GM12801 (cell line): Measurements from ENCODE around the gene KIF26B.

ENCODE experiments used
- CTCF ChIP-seq: IDR thresholded peaks from one replicate; pipeline ENCODE4 v1.5.1; 2011; ENCODE audit warnings: control low read depth; ENCODE audit not compliant: insufficient read length; ENCODE audit errors: extremely low read depth

The KIF26B gene

GRCh38 chr1:245663841-245664240 is 509.1 kb downstream of the KIF26B start:
- no peak for TF ChIP-seq CTCF

GRCh38 chr1:245666412-245666811 is 511.6 kb downstream of the KIF26B start:
- no peak for TF ChIP-seq CTCF

- no peak for TF ChIP-seq CTCF
Measured at GRCh38 chr1:245671349-245671748, 516.6 kb downstream of the KIF26B start.

- no peak for TF ChIP-seq CTCF
Measured at GRCh38 chr1:245671966-245672767, 517.4 kb downstream of the KIF26B start.

GRCh38 chr1:245673881-245674414 is 519.2 kb downstream of the KIF26B start:
- no peak for TF ChIP-seq CTCF

GRCh38 chr1:245677461-245678240 is 522.9 kb downstream of the KIF26B start:
- no peak for TF ChIP-seq CTCF

GRCh38 chr1:245678860-245679411 is 524.2 kb downstream of the KIF26B start:
- no peak for TF ChIP-seq CTCF
